Measurements from ENCODE around the gene MRM3.

GRCh38 chr17:742147-742793, 39.9 kb upstream of the MRM3 start:
- TF ChIP-seq CTCF (IDR thresholded peaks at IDR 0.05) = no peak
- no peak for TF ChIP-seq POLR2A (IDR thresholded peaks at IDR 0.05)
